GM12878 (cell line): ENCODE measurements around the gene FAM234B. TPM values are rescaled to one million over a fixed set of nuclear protein-coding genes. Genes with fewer than 3 reads are reported as not detected.

Experiments
- ATAC-seq: fragments of 200-7000 bp; cut with Tn5 transposase; 3 replicates; pipeline ENCODE4 v1.9.1; 2020; ENCODE audit warnings: mild to moderate bottlenecking, moderate library complexity
- BruUV-seq: library from RNA; stranded (reverse); fragments of 400-500 nt; replicated peaks from 2 replicates; lab custom pipeline; 2021; lab: Mats Ljungman, UMichigan
- CTCF ChIA-PET: fragments of 300-600 bp; sonication (Branson Sonifier 250); formaldehyde crosslinking; extraction: SDS; loops from one replicate; lab custom pipeline; 2021; ENCODE audit warnings: inconsistent platforms; lab: Yijun Ruan, JAX
- POLR2A ChIA-PET: fragments of 350-600 bp; formaldehyde crosslinking; extraction: SDS; loops from one replicate; lab custom pipeline; 2021; ENCODE audit warnings: inconsistent platforms; lab: Charles Lee
- RAD21 ChIA-PET: fragments of 300-600 bp; sonication (Branson Sonifier 250); formaldehyde crosslinking; loops from one replicate; lab custom pipeline; 2023; ENCODE audit warnings: antibody characterized with exemption; ENCODE audit not compliant: unreplicated experiment; lab: Charles Lee
- SMC1A ChIA-PET: fragments of 300-600 bp; sonication (Branson Sonifier 250); formaldehyde crosslinking; loops from one replicate; lab custom pipeline; 2023; ENCODE audit not compliant: unreplicated experiment, uncharacterized antibody; lab: Charles Lee
- DNase-seq: peaks from one replicate; pipeline ENCODE4 v3.0.0-alpha.2; 2011; ENCODE audit warnings: low read depth, low spot score
- FAIRE-seq: peaks from 3 replicates; lab custom pipeline; 2011; peaks lifted over from hg19 to GRCh38; lab: Jason Lieb, UNC
- H2AFZ ChIP-seq: 2 replicates; pipeline ENCODE4 v1.6.0; 2011; ENCODE audit warnings: low read depth, low read length, control low read depth; ENCODE audit not compliant: control insufficient read depth
- H3K27ac ChIP-seq: 2 replicates; pipeline ENCODE4 v1.5.1; 2011; ENCODE audit warnings: control low read depth; ENCODE audit not compliant: control insufficient read depth, insufficient read depth
- H3K27me3 ChIP-seq, 2 experiments: replicated peaks in 1 of 2; 2 replicates each; pipeline versions ENCODE4 v1.6.0 to v1.6.1; 2011; ENCODE audit warnings: low read length in 1 of 2; ENCODE audit not compliant: control insufficient read depth in 2 of 2, insufficient read depth in 2 of 2
- H3K36me3 ChIP-seq, 2 experiments: 2 replicates each; pipeline ENCODE4 v1.5.1; 2011; ENCODE audit warnings: low read length in 1 of 2; ENCODE audit not compliant: control insufficient read depth in 2 of 2, insufficient read depth in 2 of 2
- H3K4me1 ChIP-seq: 2 replicates; pipeline ENCODE4 v1.6.1; 2011; ENCODE audit warnings: mild to moderate bottlenecking, low read length, moderate library complexity, mixed read lengths; ENCODE audit not compliant: control insufficient read depth, insufficient read depth
- H3K4me2 ChIP-seq: 2 replicates; pipeline ENCODE4 v1.6.0; 2011; ENCODE audit warnings: control low read depth; ENCODE audit not compliant: control insufficient read depth, insufficient read depth
- H3K4me3 ChIP-seq: fragments of 200-600 bp; sonication (generic); 2 replicates; pipeline ENCODE4 v1.5.1; 2016
- H3K79me2 ChIP-seq: 2 replicates; pipeline ENCODE4 v1.6.0; 2011; ENCODE audit warnings: low read length; ENCODE audit not compliant: control insufficient read depth, insufficient read depth
- H3K9ac ChIP-seq: 2 replicates; pipeline ENCODE4 v1.8.0; 2011; ENCODE audit warnings: low read length, control low read depth, mixed read lengths; ENCODE audit not compliant: control insufficient read depth, insufficient read depth
- H3K9me3 ChIP-seq: replicated peaks from 3 replicates; pipeline ENCODE4 v1.5.1; 2011; ENCODE audit warnings: mild to moderate bottlenecking, low read length; ENCODE audit not compliant: control insufficient read depth, insufficient read depth
- H4K20me1 ChIP-seq: 2 replicates; pipeline ENCODE4 v1.6.0; 2011; ENCODE audit not compliant: control insufficient read depth, insufficient read depth
- EZH2 ChIP-seq: IDR thresholded peaks from 2 replicates; pipeline ENCODE4 v1.6.1; 2012; ENCODE audit warnings: low read depth, mild to moderate bottlenecking, control low read depth, inconsistent platforms, low read length, borderline replicate concordance; ENCODE audit not compliant: control insufficient read depth
- GABPA ChIP-seq: IDR thresholded peaks from 2 replicates; pipeline ENCODE4 v1.6.1; 2014; ENCODE audit warnings: antibody characterized with exemption, low read depth, mild to moderate bottlenecking, inconsistent platforms
- HDAC2 ChIP-seq: fragments of 200-600 bp; sonication (generic); IDR thresholded peaks from 2 replicates; pipeline ENCODE4 v1.6.1; 2017
- IKZF1 ChIP-seq: fragments of 450-650 bp; conservative IDR thresholded peaks from 2 replicates; pipeline ENCODE4 v1.6.1; 2017; ENCODE audit warnings: antibody characterized with exemption, mild to moderate bottlenecking
- MEF2A ChIP-seq: IDR thresholded peaks from 2 replicates; pipeline ENCODE4 v1.6.1; 2011; ENCODE audit warnings: low read depth, mild to moderate bottlenecking, low read length, moderate library complexity; ENCODE audit not compliant: insufficient read depth
- MYB ChIP-seq: fragments of 150-350 bp; IDR thresholded peaks from 2 replicates; pipeline ENCODE4 v1.6.1; 2014; ENCODE audit warnings: mild to moderate bottlenecking, low read depth, low read length, borderline replicate concordance
- RAD21 ChIP-seq: IDR thresholded peaks from 2 replicates; pipeline ENCODE4 v1.6.1; 2011; ENCODE audit warnings: mild to moderate bottlenecking, low read depth, low read length, moderate library complexity; ENCODE audit not compliant: insufficient read depth
- SP1 ChIP-seq: IDR thresholded peaks from one replicate; pipeline ENCODE4 v1.6.1; 2011; ENCODE audit warnings: low read depth, low read length
- SRF ChIP-seq, 2 experiments: IDR thresholded peaks; 2 replicates each; pipeline ENCODE4 v1.6.1; 2011; ENCODE audit warnings: low read depth in 2 of 2, low read length in 2 of 2, mild to moderate bottlenecking in 1 of 2, moderate library complexity in 1 of 2
- ZBTB11 ChIP-seq: fragments of 450-650 bp; formaldehyde crosslinking; IDR thresholded peaks from 2 replicates; pipeline ENCODE4 v1.5.0; 2022; ENCODE audit warnings: mild to moderate bottlenecking, missing genetic modification characterization
- ZNF384 ChIP-seq: IDR thresholded peaks from 2 replicates; pipeline ENCODE4 v1.6.1; 2012; ENCODE audit warnings: low read depth, mild to moderate bottlenecking, low read length, improper control_type of control experiment, borderline replicate concordance
- WGBS: methylation state at CpG from one replicate; pipeline ENCODE4 v1.1.6; 2016; ENCODE audit warnings: low lambda C conversion rate; ENCODE audit not compliant: insufficient replicate concordance, insufficient coverage; ENCODE audit errors: missing lambda C conversion rate; 5-methylcytosine and 5-hydroxymethylcytosine counted together
- in situ Hi-C: fragments of 300-500 bp; cut with MboI; formaldehyde crosslinking; loops from 9 replicates; pipeline ENCODE4 v1.14.3; 2018; ENCODE audit warnings: mixed read lengths
- intact Hi-C: fragments of 100-400 bp; cut with micrococcal nuclease; formaldehyde crosslinking; loops from one replicate; pipeline ENCODE4 v1.14.2; 2022; ENCODE audit not compliant: unreplicated experiment
- polyA plus RNA-seq, 11 experiments: library from polyadenylated mRNA; depleted of rRNA in 4 of 11; unstranded in 6 of 11; stranded (reverse) in 5 of 11; fragments of >200 nt; fragmentation: Nextera tagmentation in 4 of 11; fragmentation: Illumina TruSeq in 1 of 11; extraction: Ambion mirVana in 4 of 11; extraction: Trizol in 1 of 11; gene quantifications; 1 replicate in 1 of 11; 2 replicates in 10 of 11; pipeline versions ENCODE4 v1.2.1 to v1.2.3, GENCODE V29; 2011 to 2016; ENCODE audit warnings: inconsistent platforms in 2 of 11, missing spikeins in 2 of 11, low read depth in 1 of 11
- total RNA-seq, 4 experiments: library from RNA; depleted of rRNA in 3 of 4; stranded (reverse); fragments of >200 nt in 3 of 4; fragmentation: Illumina TruSeq in 1 of 4; extraction: Trizol in 1 of 4; gene quantifications; 2 replicates each; pipeline versions ENCODE4 v1.2.1 to v1.2.3, GENCODE V29; 2013 to 2021

The FAM234B gene
- total and polyA plus RNA-seq, 10 of the 15 experiments (the other 5 are each of a cell fraction or from before 2014, with no cell fraction given), result 0.09 to 2.8 (median 0.18) TPM

DNA sequence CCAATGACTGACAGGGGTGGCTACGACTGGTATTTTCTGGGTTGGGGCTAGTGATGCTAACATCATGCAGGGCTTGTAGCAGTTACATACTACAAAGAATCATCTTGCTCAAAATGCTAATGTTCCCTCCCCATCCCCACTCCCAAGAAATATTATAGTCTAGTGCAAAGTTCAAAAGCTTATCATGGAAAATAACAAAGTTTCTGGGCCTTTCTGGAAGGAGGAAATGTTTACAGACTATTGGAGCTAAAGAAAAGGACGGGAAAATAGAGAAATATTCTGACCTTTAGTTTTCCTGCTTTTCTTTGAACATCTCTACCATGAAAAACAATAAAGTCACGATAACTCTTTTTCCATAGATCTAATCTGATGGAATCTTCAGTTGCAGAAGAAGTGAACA is 36.1 kb downstream of the FAM234B start:
- RAD21 ChIA-PET, result no interaction called here
- ATAC-seq, result no peak

More for the DNA sequence above, 36.1 kb downstream of the FAM234B start:
- H3K79me2 ChIP-seq, result no peaks in the 10 kb centered on the region
- in situ Hi-C loops, result no loop called here
- TF ChIP-seq MEF2A (no peak), ZNF384 (no peak), MYB (no peak), SRF (IDR thresholded peaks at IDR 0.05; ENCODE audit: low read depth in 2 of 2, low read length in 2 of 2) (no peak), RAD21 (no peak), ZBTB11 (CRISPR knock-in tag) (no peak), EZH2 (no peak), GABPA (no peak), SP1 (no peak), IKZF1 (no peak), HDAC2 (no peak)
- SMC1A ChIA-PET, result interaction anchor here (1.2 kb wide), 1 partner anchor 164 kb away, joined by 3 read pairs; no protein-coding TSS in a partner anchor
- no peaks in the 10 kb centered on the region for H3K27me3 ChIP-seq
- CTCF ChIA-PET, result no interaction called here
- H4K20me1 ChIP-seq, result no peaks in the 10 kb centered on the region
- H3K4me1 ChIP-seq, result no peaks in the 10 kb centered on the region
- FAIRE-seq, result no peak
- H2AFZ ChIP-seq, result no peak overlapping the region
- DNase-seq, result no peak
- no peak overlapping the region for H3K27ac ChIP-seq
- POLR2A ChIA-PET, result no interaction called here
- 19% methylated on average over 3 of the region's 3 CpGs for WGBS
- no peak overlapping the region for H3K4me2 ChIP-seq
- intact Hi-C loops, result no loop called here
- H3K4me3 ChIP-seq, result no peak overlapping the region
- no peaks in the 10 kb centered on the region; the same call in 2 of the 3 replicates for H3K9me3 ChIP-seq
- H3K36me3 ChIP-seq, result no peaks in the 10 kb centered on the region
- H3K9ac ChIP-seq, result no peak overlapping the region
- no TSS peak for BruUV-seq
